GM23338 (cell line): ENCODE measurements around the gene KRT17. TPM values are rescaled to one million over a fixed set of nuclear protein-coding genes. Genes with fewer than 3 reads are reported as not detected.

Source experiments
- ATAC-seq: fragments of 200-7000 bp; cut with Tn5 transposase; 3 replicates; pipeline ENCODE4 v1.9.1; 2020
- DNase-seq: peaks from one replicate; pipeline ENCODE4 v3.0.0-alpha.2; 2015; ENCODE audit warnings: low spot score
- H2AFZ ChIP-seq: fragments of 200-600 bp; sonication (generic); 2 replicates; pipeline ENCODE4 v1.8.0; 2016; ENCODE audit warnings: antibody characterized with exemption, mild to moderate bottlenecking, moderate library complexity
- H3F3A ChIP-seq: fragments of 200-600 bp; sonication (generic); replicated peaks from 2 replicates; pipeline ENCODE4 v1.8.0; 2017; ENCODE audit warnings: antibody characterized with exemption, mixed run types, low read depth
- H3K27ac ChIP-seq: fragments of 200-600 bp; sonication (generic); 2 replicates; pipeline ENCODE4 v1.6.1; 2016; ENCODE audit warnings: low read depth
- H3K27me3 ChIP-seq: fragments of 200-600 bp; sonication (generic); 2 replicates; pipeline ENCODE4 v1.8.0; 2016; ENCODE audit warnings: mild to moderate bottlenecking, mixed run types, moderate library complexity; ENCODE audit not compliant: insufficient read depth
- H3K36me3 ChIP-seq: fragments of 200-600 bp; sonication (generic); 2 replicates; pipeline ENCODE4 v1.8.0; 2016; ENCODE audit warnings: mild to moderate bottlenecking; ENCODE audit not compliant: insufficient read depth
- H3K4me1 ChIP-seq: fragments of 200-600 bp; sonication (generic); 2 replicates; pipeline ENCODE4 v1.8.0; 2016; ENCODE audit warnings: mild to moderate bottlenecking, moderate library complexity; ENCODE audit not compliant: insufficient read depth
- H3K4me2 ChIP-seq: fragments of 200-600 bp; sonication (generic); 2 replicates; pipeline ENCODE4 v1.7.1; 2017; ENCODE audit warnings: mixed run types
- H3K4me3 ChIP-seq: fragments of 200-600 bp; sonication (generic); 2 replicates; pipeline ENCODE4 v1.6.1; 2016; ENCODE audit warnings: mixed run types
- H3K79me2 ChIP-seq: fragments of 200-600 bp; sonication (generic); replicated peaks from 2 replicates; pipeline ENCODE4 v1.8.0; 2017; ENCODE audit warnings: mild to moderate bottlenecking; ENCODE audit not compliant: insufficient read depth
- H3K9me2 ChIP-seq: fragments of 200-600 bp; sonication (generic); 2 replicates; pipeline ENCODE4 v1.8.0; 2017; ENCODE audit not compliant: insufficient read depth
- H4K20me1 ChIP-seq: fragments of 200-600 bp; sonication (generic); replicated peaks from 2 replicates; pipeline ENCODE4 v1.8.0; 2017; ENCODE audit warnings: mild to moderate bottlenecking; ENCODE audit not compliant: insufficient read depth
- H3K27ac Mint-ChIP-seq: 2 replicates; pipeline ENCODE4 v1.8.0; 2020; ENCODE audit warnings: inconsistent platforms, mild to moderate bottlenecking, moderate library complexity, mixed read lengths
- H3K27me3 Mint-ChIP-seq: 3 replicates; pipeline ENCODE4 v1.8.0; 2022; ENCODE audit warnings: low read depth, mild to moderate bottlenecking, moderate library complexity, mixed read lengths, inconsistent platforms; ENCODE audit not compliant: insufficient read depth, poor library complexity
- H3K36me3 Mint-ChIP-seq: 3 replicates; pipeline ENCODE4 v1.8.0; 2021; ENCODE audit warnings: low read depth, mild to moderate bottlenecking, inconsistent platforms, moderate library complexity, mixed read lengths
- H3K4me1 Mint-ChIP-seq: 3 replicates; pipeline ENCODE4 v1.8.0; 2020; ENCODE audit warnings: mild to moderate bottlenecking, inconsistent platforms, mixed read lengths
- H3K4me3 Mint-ChIP-seq: 3 replicates; pipeline ENCODE4 v1.8.0; 2021; ENCODE audit warnings: moderate library complexity, mild to moderate bottlenecking, inconsistent platforms, mixed read lengths
- H3K9me3 Mint-ChIP-seq: 3 replicates; pipeline ENCODE4 v1.8.0; 2020; ENCODE audit warnings: moderate library complexity, mild to moderate bottlenecking, inconsistent platforms, mixed read lengths
- CREB1 ChIP-seq: fragments of 250-450 bp; sonication (Bioruptor Pico); IDR thresholded peaks from 2 replicates; pipeline ENCODE4 v1.5.0; 2020; ENCODE audit warnings: low read depth, mild to moderate bottlenecking, moderate library complexity
- JUNB ChIP-seq: IDR thresholded peaks from one replicate; pipeline ENCODE4 v1.6.1; 2016; ENCODE audit warnings: antibody characterized with exemption; ENCODE audit not compliant: unreplicated experiment
- NANOG ChIP-seq: IDR thresholded peaks from 2 replicates; pipeline ENCODE4 v1.6.1; 2016; ENCODE audit warnings: antibody characterized with exemption, borderline replicate concordance
- STAT1 ChIP-seq: IDR thresholded peaks from one replicate; pipeline ENCODE4 v1.6.1; 2016; ENCODE audit warnings: antibody characterized with exemption; ENCODE audit not compliant: unreplicated experiment
- ZNF114 ChIP-seq: fragments of 250-450 bp; sonication (Bioruptor Pico); IDR thresholded peaks from 2 replicates; pipeline ENCODE4 v1.5.0; 2020; ENCODE audit warnings: mild to moderate bottlenecking, moderate library complexity
- ZNF331 ChIP-seq: fragments of 250-450 bp; sonication (Bioruptor Pico); IDR thresholded peaks from 2 replicates; pipeline ENCODE4 v1.5.0; 2020; ENCODE audit warnings: low read depth, mild to moderate bottlenecking, moderate library complexity
- polyA plus RNA-seq: library from polyadenylated mRNA; unstranded; fragments of >200 nt; fragmentation: Nextera tagmentation; extraction: Ambion mirVana; gene quantifications from 2 replicates; pipeline ENCODE4 v1.2.1, GENCODE V29; 2016
- total RNA-seq: library from RNA; depleted of rRNA; stranded (reverse); fragments of >200 nt; shearing (Covaris generic); gene quantifications from 2 replicates; pipeline ENCODE4 v1.2.3, GENCODE V29; 2014
- TF ChIP-seq, protein P1 (sequence below): IDR thresholded peaks from 2 replicates; pipeline ENCODE4 v1.6.1; 2016; ENCODE audit warnings: antibody characterized with exemption
- TF ChIP-seq, protein P2 (sequence below): IDR thresholded peaks from one replicate; pipeline ENCODE4 v1.6.1; 2018; ENCODE audit warnings: antibody characterized with exemption; ENCODE audit not compliant: unreplicated experiment
- TF ChIP-seq, protein P3 (sequence below), 2 experiments: fragments of 200-600 bp in 1 of 2; sonication (generic) in 1 of 2; conservative IDR thresholded peaks; 2 replicates each; pipeline versions ENCODE4 v1.5.1 to v1.6.1; 2016 to 2017; ENCODE audit warnings: antibody characterized with exemption in 2 of 2, low read depth in 2 of 2, mild to moderate bottlenecking in 2 of 2, moderate library complexity in 1 of 2

Gene KRT17
- total and polyA plus RNA-seq, 2 experiments from 2014 or later = 0.63 to 1.8 TPM

DNA sequence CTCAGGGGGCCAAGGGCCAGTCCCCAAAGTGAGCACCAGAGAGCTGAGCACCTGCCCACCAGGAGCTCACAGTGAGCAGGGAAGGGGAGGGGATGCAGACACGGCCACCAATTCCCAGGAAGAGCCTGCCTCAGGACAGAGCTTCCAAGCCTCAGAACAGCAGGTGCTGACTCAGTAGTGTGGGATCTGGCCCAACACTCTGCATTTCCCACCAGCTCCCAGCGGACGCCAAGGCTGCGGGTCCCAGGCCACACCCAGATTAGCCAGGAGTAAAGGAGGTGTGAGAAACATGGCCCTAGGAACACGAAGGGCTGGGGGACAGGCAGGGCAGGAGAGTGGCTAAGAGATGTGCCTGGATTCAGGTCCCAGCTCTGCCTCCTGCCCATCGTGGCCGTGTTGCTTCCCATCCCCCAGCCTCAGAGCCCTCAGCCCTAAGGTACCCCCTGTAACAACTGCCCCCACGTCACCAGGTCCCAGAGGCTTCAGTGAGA, 35.9 kb upstream of the KRT17 start:
- Histone ChIP-seq H3K79me2 (no peaks in the 10 kb centered on the region), H3K4me1 (peaks cover 4% of the 10 kb centered on the region), H3K27ac (no peak overlapping the region), H3K4me2 (no peak overlapping the region), H4K20me1 (no peaks in the 10 kb centered on the region), H3K4me3 (no peak overlapping the region), H3K27me3 (no peaks in the 10 kb centered on the region), H3K9me2 (no peaks in the 10 kb centered on the region), H3F3A (no peaks in the 10 kb centered on the region), H2AFZ (no peak overlapping the region), H3K36me3 (no peaks in the 10 kb centered on the region)
- no peak overlapping the region for H3K27ac Mint-ChIP-seq
- TF ChIP-seq NANOG = no peak
- H3K4me1 Mint-ChIP-seq = peaks cover 18% of the 10 kb centered on the region
- H3K9me3 Mint-ChIP-seq = no peaks in the 10 kb centered on the region
- H3K27me3 Mint-ChIP-seq = peaks cover 17% of the 10 kb centered on the region
- no peak for DNase-seq
- no peak for ATAC-seq
- no peaks in the 10 kb centered on the region for H3K36me3 Mint-ChIP-seq
- H3K4me3 Mint-ChIP-seq = no peak overlapping the region

DNA sequence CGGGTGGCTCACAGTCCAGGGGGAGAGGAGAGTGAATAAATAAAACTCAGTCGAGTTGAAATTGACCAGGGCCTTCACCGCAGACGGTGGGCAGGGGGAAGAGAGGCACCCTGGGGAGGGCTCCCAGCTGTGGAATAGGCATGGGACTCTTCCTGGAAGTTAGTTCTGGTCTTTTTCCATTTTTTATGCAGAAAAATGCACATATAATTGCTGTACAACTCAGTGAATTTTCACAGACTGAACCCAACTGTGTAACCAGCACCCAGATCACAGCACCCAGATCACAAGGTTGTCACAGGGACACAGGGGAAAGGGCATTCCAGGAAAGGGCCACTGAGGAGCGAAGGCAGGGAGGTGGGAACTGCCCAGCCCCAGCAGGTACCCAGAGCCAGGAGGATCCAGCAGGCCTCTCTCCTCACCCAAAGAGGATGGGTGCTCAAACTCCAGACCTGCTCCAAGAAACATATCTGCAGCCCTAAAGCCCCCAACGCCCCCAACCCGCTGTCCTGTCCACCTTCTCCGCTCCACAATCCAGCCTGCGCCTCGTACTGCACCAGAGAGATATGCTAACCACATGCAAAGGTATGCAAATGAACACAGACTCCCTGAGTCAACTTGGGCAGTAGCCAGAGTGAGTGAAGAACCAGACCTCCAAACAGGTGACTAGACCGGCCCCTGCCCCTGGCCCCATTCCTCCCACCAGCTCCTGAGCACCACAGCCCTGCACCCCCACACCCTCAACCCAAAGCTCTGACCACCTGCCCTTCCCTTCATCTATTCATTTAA, 35.2 kb upstream of the KRT17 start:
- H3F3A ChIP-seq = no peaks in the 10 kb centered on the region
- no peak overlapping the region for H3K4me3 ChIP-seq
- Mint-ChIP-seq H3K27ac (no peak overlapping the region), H3K27me3 (peaks cover 17% of the 10 kb centered on the region), H3K36me3 (no peaks in the 10 kb centered on the region), H3K9me3 (no peaks in the 10 kb centered on the region), H3K4me3 (no peak overlapping the region), H3K4me1 (peaks cover 20% of the 10 kb centered on the region)
- no peaks in the 10 kb centered on the region for H3K79me2 ChIP-seq
- no peak overlapping the region for H2AFZ ChIP-seq
- H3K27ac ChIP-seq = no peak overlapping the region
- ATAC-seq (no peak), DNase-seq (no peak)
- H4K20me1 ChIP-seq = no peaks in the 10 kb centered on the region
- H3K9me2 ChIP-seq = no peaks in the 10 kb centered on the region
- no peaks in the 10 kb centered on the region for H3K27me3 ChIP-seq
- no peaks in the 10 kb centered on the region for H3K36me3 ChIP-seq
- H3K4me1 ChIP-seq = peaks cover 5% of the 10 kb centered on the region
- H3K4me2 ChIP-seq = no peak overlapping the region
- no peak for TF ChIP-seq STAT1
- no peak for TF ChIP-seq JUNB
- TF ChIP-seq ZNF331 (CRISPR knock-in tag) = no peak
- TF ChIP-seq, protein P1, sequence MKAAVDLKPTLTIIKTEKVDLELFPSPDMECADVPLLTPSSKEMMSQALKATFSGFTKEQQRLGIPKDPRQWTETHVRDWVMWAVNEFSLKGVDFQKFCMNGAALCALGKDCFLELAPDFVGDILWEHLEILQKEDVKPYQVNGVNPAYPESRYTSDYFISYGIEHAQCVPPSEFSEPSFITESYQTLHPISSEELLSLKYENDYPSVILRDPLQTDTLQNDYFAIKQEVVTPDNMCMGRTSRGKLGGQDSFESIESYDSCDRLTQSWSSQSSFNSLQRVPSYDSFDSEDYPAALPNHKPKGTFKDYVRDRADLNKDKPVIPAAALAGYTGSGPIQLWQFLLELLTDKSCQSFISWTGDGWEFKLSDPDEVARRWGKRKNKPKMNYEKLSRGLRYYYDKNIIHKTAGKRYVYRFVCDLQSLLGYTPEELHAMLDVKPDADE = no peak
- TF ChIP-seq, protein P2, sequence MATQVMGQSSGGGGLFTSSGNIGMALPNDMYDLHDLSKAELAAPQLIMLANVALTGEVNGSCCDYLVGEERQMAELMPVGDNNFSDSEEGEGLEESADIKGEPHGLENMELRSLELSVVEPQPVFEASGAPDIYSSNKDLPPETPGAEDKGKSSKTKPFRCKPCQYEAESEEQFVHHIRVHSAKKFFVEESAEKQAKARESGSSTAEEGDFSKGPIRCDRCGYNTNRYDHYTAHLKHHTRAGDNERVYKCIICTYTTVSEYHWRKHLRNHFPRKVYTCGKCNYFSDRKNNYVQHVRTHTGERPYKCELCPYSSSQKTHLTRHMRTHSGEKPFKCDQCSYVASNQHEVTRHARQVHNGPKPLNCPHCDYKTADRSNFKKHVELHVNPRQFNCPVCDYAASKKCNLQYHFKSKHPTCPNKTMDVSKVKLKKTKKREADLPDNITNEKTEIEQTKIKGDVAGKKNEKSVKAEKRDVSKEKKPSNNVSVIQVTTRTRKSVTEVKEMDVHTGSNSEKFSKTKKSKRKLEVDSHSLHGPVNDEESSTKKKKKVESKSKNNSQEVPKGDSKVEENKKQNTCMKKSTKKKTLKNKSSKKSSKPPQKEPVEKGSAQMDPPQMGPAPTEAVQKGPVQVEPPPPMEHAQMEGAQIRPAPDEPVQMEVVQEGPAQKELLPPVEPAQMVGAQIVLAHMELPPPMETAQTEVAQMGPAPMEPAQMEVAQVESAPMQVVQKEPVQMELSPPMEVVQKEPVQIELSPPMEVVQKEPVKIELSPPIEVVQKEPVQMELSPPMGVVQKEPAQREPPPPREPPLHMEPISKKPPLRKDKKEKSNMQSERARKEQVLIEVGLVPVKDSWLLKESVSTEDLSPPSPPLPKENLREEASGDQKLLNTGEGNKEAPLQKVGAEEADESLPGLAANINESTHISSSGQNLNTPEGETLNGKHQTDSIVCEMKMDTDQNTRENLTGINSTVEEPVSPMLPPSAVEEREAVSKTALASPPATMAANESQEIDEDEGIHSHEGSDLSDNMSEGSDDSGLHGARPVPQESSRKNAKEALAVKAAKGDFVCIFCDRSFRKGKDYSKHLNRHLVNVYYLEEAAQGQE = no peak
- TF ChIP-seq, protein P3, sequence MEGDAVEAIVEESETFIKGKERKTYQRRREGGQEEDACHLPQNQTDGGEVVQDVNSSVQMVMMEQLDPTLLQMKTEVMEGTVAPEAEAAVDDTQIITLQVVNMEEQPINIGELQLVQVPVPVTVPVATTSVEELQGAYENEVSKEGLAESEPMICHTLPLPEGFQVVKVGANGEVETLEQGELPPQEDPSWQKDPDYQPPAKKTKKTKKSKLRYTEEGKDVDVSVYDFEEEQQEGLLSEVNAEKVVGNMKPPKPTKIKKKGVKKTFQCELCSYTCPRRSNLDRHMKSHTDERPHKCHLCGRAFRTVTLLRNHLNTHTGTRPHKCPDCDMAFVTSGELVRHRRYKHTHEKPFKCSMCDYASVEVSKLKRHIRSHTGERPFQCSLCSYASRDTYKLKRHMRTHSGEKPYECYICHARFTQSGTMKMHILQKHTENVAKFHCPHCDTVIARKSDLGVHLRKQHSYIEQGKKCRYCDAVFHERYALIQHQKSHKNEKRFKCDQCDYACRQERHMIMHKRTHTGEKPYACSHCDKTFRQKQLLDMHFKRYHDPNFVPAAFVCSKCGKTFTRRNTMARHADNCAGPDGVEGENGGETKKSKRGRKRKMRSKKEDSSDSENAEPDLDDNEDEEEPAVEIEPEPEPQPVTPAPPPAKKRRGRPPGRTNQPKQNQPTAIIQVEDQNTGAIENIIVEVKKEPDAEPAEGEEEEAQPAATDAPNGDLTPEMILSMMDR (conservative IDR thresholded peaks at IDR 0.05; ENCODE audit: low read depth in 2 of 2) = no peak
- TF ChIP-seq ZNF114 (CRISPR knock-in tag) = no peak
- no peak for TF ChIP-seq CREB1
